HL-60 (cell line): ENCODE data around the gene TALDO1.

Experiments
- CTCF ChIP-seq: IDR thresholded peaks from one replicate; pipeline ENCODE4 v1.5.1; 2011; ENCODE audit warnings: low read length, control low read depth, inconsistent platforms; ENCODE audit not compliant: insufficient read depth
- POLR2AphosphoS5 ChIP-seq: IDR thresholded peaks from 2 replicates; pipeline ENCODE4 v1.6.1; 2012; ENCODE audit warnings: low read depth
- REST ChIP-seq: IDR thresholded peaks from 2 replicates; pipeline ENCODE4 v1.6.1; 2012; ENCODE audit warnings: low read depth; ENCODE audit not compliant: insufficient replicate concordance

GRCh38 chr11:749731-750130 is 2.5 kb downstream of the TALDO1 start:
- TF ChIP-seq CTCF (no peak), REST (no peak), POLR2AphosphoS5 (peak; percentile 31; the same call in 1 of the 2 replicates)
